ENCODE results near the gene FARSA.
A peak's percentile ranks its signal among the peaks of the same experiment; 100 is the strongest.
"Not testable (repeated sequence)": the region's sequence is repeated elsewhere in the genome, so short reads cannot be mapped to it uniquely, and the experiment has no call there.

Gene FARSA

GRCh38 chr19:12893582-12893981 is 39.9 kb downstream of the FARSA start:
- DNase-seq (ENCODE audit: low read depth) = no peak
- TF ChIP-seq, protein P1, sequence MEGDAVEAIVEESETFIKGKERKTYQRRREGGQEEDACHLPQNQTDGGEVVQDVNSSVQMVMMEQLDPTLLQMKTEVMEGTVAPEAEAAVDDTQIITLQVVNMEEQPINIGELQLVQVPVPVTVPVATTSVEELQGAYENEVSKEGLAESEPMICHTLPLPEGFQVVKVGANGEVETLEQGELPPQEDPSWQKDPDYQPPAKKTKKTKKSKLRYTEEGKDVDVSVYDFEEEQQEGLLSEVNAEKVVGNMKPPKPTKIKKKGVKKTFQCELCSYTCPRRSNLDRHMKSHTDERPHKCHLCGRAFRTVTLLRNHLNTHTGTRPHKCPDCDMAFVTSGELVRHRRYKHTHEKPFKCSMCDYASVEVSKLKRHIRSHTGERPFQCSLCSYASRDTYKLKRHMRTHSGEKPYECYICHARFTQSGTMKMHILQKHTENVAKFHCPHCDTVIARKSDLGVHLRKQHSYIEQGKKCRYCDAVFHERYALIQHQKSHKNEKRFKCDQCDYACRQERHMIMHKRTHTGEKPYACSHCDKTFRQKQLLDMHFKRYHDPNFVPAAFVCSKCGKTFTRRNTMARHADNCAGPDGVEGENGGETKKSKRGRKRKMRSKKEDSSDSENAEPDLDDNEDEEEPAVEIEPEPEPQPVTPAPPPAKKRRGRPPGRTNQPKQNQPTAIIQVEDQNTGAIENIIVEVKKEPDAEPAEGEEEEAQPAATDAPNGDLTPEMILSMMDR (IDR thresholded peaks at IDR 0.05; ENCODE audit: low read length, missing control alignments) = no peak
- H3K4me3 ChIP-seq (replicated peaks; ENCODE audit: low read depth, low read length) = no peak overlapping the region

DNA sequence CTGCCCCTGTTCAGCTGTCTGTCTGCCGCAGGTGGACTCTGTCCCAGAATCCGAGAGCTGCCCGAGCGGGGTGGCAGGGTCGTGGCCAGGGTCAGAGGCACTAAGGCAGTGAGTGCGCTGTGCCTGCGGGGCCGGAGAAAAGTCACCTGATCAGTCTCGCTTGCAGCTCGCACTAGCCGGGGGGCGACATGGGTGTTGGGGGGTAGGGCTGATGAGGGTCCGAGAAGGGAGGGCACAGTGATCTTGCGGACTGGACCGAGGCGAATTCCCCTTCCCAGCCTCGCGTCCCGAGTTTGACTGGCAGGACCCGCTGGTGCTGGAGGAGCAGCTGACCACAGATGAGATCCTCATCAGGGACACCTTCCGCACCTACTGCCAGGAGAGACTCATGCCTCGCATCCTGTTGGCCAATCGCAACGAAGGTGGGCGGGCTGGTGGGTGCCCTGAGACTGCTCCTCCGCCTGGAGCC is 41.9 kb downstream of the FARSA start:
- peak overlapping the region; percentile 93 for H3K4me3 ChIP-seq (replicated peaks; ENCODE audit: low read depth, low read length)
- TF ChIP-seq, protein P1 (IDR thresholded peaks at IDR 0.05; ENCODE audit: low read length, missing control alignments) = no peak
- no peak for DNase-seq (ENCODE audit: low read depth)

DNA sequence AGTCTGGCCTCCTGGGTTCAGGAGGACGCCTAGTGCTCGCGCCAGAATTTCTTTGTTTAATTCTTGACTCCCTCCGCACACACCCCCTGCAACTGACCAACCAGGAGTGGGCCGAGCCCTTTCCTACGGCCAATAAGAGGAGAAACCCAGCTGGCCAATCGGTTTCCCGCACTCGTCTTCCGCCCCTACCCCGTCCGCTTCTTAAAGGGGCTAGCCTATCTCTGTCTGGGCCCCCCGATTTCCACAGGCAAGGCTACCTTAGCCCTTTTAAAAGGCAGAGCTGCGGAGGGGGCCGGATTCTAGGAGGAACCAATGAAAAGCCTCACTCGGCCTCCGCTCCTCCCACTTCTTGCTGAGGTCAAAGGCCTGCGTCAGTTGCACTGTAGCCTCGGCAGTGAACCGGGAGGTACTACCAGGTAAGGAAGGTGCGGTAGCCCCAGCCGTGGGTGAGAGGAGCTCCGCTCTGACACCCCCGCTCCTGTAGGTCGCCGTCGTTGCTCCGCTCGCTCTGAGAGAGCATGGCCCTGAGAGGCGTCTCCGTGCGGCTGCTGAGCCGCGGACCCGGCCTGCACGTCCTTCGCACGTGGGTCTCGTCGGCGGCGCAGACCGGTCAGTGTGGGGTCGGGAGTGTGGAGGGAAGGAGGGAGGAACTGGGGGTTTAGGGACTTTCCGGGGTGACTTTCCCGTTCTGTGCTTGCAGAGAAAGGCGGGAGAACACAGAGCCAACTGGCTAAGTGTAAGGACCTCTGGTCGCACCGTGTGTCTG is 42.5 kb downstream of the FARSA start, which contains the start of gene GCDH:
TSS of gene GCDH (plus strand) at position 374 of the 766 bp plus-strand sequence. CDS start at position 519, 145 bp downstream.
- peak within 1 kb of the TSS; percentile 93 for H3K4me3 ChIP-seq (replicated peaks; ENCODE audit: low read depth, low read length)
- TF ChIP-seq, protein P1 (IDR thresholded peaks at IDR 0.05; ENCODE audit: low read length, missing control alignments) = no peak

DNA sequence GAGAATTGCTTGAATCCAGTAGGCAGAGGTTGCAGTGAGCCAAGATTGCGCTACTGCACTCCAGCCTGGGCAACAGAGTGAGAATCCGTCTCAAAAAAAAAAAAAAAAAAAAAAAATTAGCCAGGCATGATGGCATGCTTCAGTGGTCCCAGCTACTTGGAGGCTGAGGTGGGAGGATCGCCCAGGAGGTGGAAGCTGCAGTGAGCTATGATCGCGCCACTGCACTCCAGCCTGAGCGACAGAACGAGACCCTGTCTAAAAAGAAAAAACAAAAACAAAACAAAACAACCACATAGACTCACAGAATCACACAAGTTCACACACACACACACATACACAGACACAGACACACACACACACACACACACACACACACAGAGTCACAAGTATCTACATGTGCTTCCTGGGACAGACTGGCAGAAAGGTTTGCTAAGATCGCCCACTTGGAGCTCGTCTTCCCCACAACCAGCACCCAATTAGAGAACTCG is 43.2 kb downstream of the FARSA start:
- not testable (repeated sequence) for DNase-seq (ENCODE audit: low read depth)
- peak overlapping the region; percentile 19 for H3K4me3 ChIP-seq (replicated peaks; ENCODE audit: low read depth, low read length)

More for the DNA sequence above, 42.5 kb downstream of the FARSA start, which contains the start of gene GCDH:
- peak; percentile 99 for DNase-seq (ENCODE audit: low read depth)

DNA sequence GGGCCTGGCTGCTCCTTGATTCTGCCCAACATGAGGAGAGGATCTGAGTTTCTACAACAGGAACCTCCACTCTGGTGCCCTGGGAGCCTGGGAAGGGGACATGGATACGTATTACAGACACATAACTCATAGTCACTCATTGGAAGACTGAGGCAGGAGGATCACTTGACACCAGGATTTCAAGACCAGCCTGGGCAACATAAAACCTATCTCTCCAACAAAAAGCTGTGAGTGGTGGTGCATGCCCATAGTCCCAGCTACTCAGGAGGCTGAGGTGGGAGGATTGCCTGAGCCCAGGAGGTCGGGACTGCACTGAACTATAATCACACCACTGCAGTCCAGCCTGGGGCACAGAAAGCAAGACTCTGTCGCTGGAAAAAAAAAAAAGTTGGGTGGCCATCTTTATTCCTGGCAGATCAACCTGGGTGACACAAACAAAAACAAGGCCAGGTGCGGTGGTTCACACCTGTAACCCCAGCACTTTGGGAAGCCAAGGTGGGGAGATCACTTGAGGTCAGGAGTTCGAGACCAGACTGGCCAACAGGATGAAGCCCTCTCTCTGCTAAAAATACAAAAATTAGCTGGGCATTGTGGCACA is 45.4 kb downstream of the FARSA start:
- no peak overlapping the region for H3K4me3 ChIP-seq (replicated peaks; ENCODE audit: low read depth, low read length)
- TF ChIP-seq, protein P1 (IDR thresholded peaks at IDR 0.05; ENCODE audit: low read length, missing control alignments) = no peak
- DNase-seq (ENCODE audit: low read depth) = no peak

GRCh38 chr19:12886969-12887747 is 46.4 kb downstream of the FARSA start, which contains the start of gene KLF1:
Gene KLF1 (minus strand): TSS chr19:12887201. CDS start chr19:12887140, 61 bp downstream.
- no peak for DNase-seq (ENCODE audit: low read depth)
- TF ChIP-seq, protein P1 (IDR thresholded peaks at IDR 0.05; ENCODE audit: low read length, missing control alignments) = no peak
- H3K4me3 ChIP-seq (replicated peaks; ENCODE audit: low read depth, low read length) = no peak within 1 kb of the TSS

DNA sequence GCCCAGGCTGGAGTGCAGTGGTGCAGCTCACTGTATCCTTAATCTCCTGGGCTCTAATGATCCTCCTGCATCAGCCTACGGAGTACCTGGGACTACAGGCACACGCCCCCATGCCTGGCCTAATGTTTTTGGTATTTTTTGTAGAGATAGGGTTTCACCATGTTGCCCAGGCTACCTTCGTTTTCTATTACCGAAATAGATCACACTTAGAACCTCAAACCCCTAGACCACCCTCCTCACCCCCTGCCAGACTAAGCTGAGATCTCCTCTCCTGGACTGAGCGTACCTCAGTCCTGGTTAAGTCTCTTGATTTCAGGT is 46.9 kb downstream of the FARSA start:
- no peak for DNase-seq (ENCODE audit: low read depth)
- no peak overlapping the region for H3K4me3 ChIP-seq (replicated peaks; ENCODE audit: low read depth, low read length)
- TF ChIP-seq, protein P1 (IDR thresholded peaks at IDR 0.05; ENCODE audit: low read length, missing control alignments) = no peak
